ENCODE results near the gene PARVA. TPM values are rescaled to one million over a fixed set of nuclear protein-coding genes. Genes with fewer than 3 reads are reported as not detected.

Gene PARVA
- total and polyA plus RNA-seq, 2 of the 8 experiments (the other 6 are each of a cell fraction or from before 2014, with no cell fraction given) = 3.1 to 13.5 TPM

- Histone ChIP-seq H3K9me3 (ENCODE audit: insufficient read depth in 2 of 2, low read depth in 1 of 2, low read length in 1 of 2) (no peaks in the 10 kb centered on the region), H3K18ac (ENCODE audit: extremely low read depth, low read length) (no peak overlapping the region), H3K27ac (ENCODE audit: low read depth, low read length) (no peak overlapping the region), H4K8ac (ENCODE audit: extremely low read depth, insufficient read depth, low read length) (no peak overlapping the region), H2AK5ac (ENCODE audit: low read depth, low read length) (no peak overlapping the region), H3K9ac (replicated peaks in 1 of 4; ENCODE audit: extremely low read depth in 1 of 4, low read depth in 3 of 4, low read length in 3 of 4) (no peak overlapping the region), H3K4me3 (ENCODE audit: extremely low read depth in 1 of 4, insufficient read depth in 2 of 4, low read depth in 3 of 4, low read length in 4 of 4) (no peak overlapping the region), H2BK5ac (ENCODE audit: low read depth, low read length) (no peak overlapping the region), H3K79me2 (ENCODE audit: control insufficient read depth in 1 of 2, insufficient read depth in 2 of 2, low read length in 2 of 2) (no peaks in the 10 kb centered on the region), H3K4me2 (ENCODE audit: insufficient read depth in 1 of 2, low read depth in 2 of 2, low read length in 2 of 2) (no peak overlapping the region), H4K20me1 (replicated peaks in 1 of 2; ENCODE audit: control insufficient read depth in 1 of 2, insufficient read depth in 2 of 2, low read length in 2 of 2) (no peaks in the 10 kb centered on the region), H3K27me3 (replicated peaks in 1 of 4; ENCODE audit: control insufficient read depth in 3 of 4, extremely low read depth in 1 of 4, insufficient read depth in 3 of 4, low read length in 3 of 4) (no peaks in the 10 kb centered on the region), H3K23me2 (ENCODE audit: low read depth, low read length) (no peaks in the 10 kb centered on the region), H4K5ac (ENCODE audit: insufficient read length, low read depth, low read length) (no peak overlapping the region), H3K56ac (replicated peaks; ENCODE audit: insufficient read length, low read depth, low read length) (no peak overlapping the region), H2BK120ac (replicated peaks; ENCODE audit: low read depth, low read length) (no peak overlapping the region), H3K4me1 (replicated peaks in 1 of 4; ENCODE audit: control insufficient read depth in 3 of 4, insufficient read depth in 4 of 4, low read length in 3 of 4) (peaks cover 0 to 18% (median 5%) of the 10 kb centered on the region in 4 experiments; a peak in 4 of 7 replicates), H2BK12ac (ENCODE audit: low read depth, low read length) (no peak overlapping the region), H2BK15ac (ENCODE audit: low read length) (no peak overlapping the region), H3K79me1 (ENCODE audit: low read depth, low read length) (no peaks in the 10 kb centered on the region), H3K14ac (ENCODE audit: insufficient read length) (no peak overlapping the region), H4K91ac (replicated peaks; ENCODE audit: insufficient read length, low read length) (no peak overlapping the region), H3K23ac (ENCODE audit: insufficient read length) (no peak overlapping the region), H2AFZ (ENCODE audit: low read length) (no peak overlapping the region), H3K36me3 (ENCODE audit: control insufficient read depth in 2 of 4, insufficient read depth in 4 of 4, low read length in 3 of 4) (no peaks in the 10 kb centered on the region), H2BK20ac (ENCODE audit: low read length) (no peak overlapping the region), H3K4ac (replicated peaks; ENCODE audit: insufficient read length, low read depth, low read length) (no peak overlapping the region)
- WGBS, 2 experiments (ENCODE audit: extremely low coverage in 1 of 2, insufficient coverage in 1 of 2, insufficient read length in 1 of 2, insufficient replicate concordance in 2 of 2, low coverage in 1 of 2, low lambda C conversion rate in 2 of 2, missing lambda C conversion rate in 1 of 2) = 0% methylated on average over 1 of the region's 1 CpG; no CpG with 5 or more reads in 1 of the 2 experiments
- TF ChIP-seq BACH1 (IDR thresholded peaks at IDR 0.05; ENCODE audit: low read length) (no peak), KDM1A (IDR thresholded peaks at IDR 0.05; ENCODE audit: borderline replicate concordance, low read length) (0 out of 2 replicates have a peak, but pooled peaks have one; percentile 29), EGR1 (IDR thresholded peaks at IDR 0.05; ENCODE audit: borderline replicate concordance, low read depth, low read length) (no peak), HDAC2 (IDR thresholded peaks at IDR 0.05; ENCODE audit: borderline replicate concordance in 1 of 2, low read depth in 2 of 2, low read length in 2 of 2) (peak in 1 of 2 experiments; percentile 38; a peak in 1 of 4 replicates), NANOG (IDR thresholded peaks at IDR 0.05; ENCODE audit: insufficient read depth, low read depth, low read length, poor library complexity, severe bottlenecking) (no peak), TCF12 (IDR thresholded peaks at IDR 0.05; ENCODE audit: low read depth, low read length) (no peak), CHD1 (IDR thresholded peaks at IDR 0.05; ENCODE audit: low read depth, low read length) (no peak)
- TF ChIP-seq, protein P1, sequence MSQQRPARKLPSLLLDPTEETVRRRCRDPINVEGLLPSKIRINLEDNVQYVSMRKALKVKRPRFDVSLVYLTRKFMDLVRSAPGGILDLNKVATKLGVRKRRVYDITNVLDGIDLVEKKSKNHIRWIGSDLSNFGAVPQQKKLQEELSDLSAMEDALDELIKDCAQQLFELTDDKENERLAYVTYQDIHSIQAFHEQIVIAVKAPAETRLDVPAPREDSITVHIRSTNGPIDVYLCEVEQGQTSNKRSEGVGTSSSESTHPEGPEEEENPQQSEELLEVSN (IDR thresholded peaks at IDR 0.05) = no peak
- ChIA-PET CTCF (ENCODE audit: partially characterized antibody) (interaction anchor here (2.0 kb wide), 1 partner anchor 25 kb away, joined by 5 read pairs; no protein-coding TSS in a partner anchor), POLR2A (ENCODE audit: partially characterized antibody) (no interaction called here)
- no peak for FAIRE-seq
- no peak for DNase-seq (ENCODE audit: low read depth in 1 of 2, low spot score in 2 of 2)
These were observed 176.8 kb downstream of the PARVA start for GRCh38 chr11:12554122-12554521.

Data from H1 (cell line).